Measurements from ENCODE around the gene DYNLT4. TPM values are rescaled to one million over a fixed set of nuclear protein-coding genes. Genes with fewer than 3 reads are reported as not detected.
"Not testable (repeated sequence)": the region's sequence is repeated elsewhere in the genome, so short reads cannot be mapped to it uniquely, and the experiment has no call there.

The DYNLT4 gene
- total RNA-seq, 4 donors from 2014 or later, result 0.67 to 1.0 TPM; not detected in 2

GRCh38 chr1:44799770-44800584 lies 7.2 kb downstream of the DYNLT4 start, which contains the start of gene PLK3:
Gene PLK3 (plus strand): TSS chr1:44800377. CDS start chr1:44800464, 87 bp downstream.
- H3K4me3 ChIP-seq (replicated peaks in 1 of 3), result peak within 1 kb of the TSS; percentile 58 to 83 (median 79)

DNA sequence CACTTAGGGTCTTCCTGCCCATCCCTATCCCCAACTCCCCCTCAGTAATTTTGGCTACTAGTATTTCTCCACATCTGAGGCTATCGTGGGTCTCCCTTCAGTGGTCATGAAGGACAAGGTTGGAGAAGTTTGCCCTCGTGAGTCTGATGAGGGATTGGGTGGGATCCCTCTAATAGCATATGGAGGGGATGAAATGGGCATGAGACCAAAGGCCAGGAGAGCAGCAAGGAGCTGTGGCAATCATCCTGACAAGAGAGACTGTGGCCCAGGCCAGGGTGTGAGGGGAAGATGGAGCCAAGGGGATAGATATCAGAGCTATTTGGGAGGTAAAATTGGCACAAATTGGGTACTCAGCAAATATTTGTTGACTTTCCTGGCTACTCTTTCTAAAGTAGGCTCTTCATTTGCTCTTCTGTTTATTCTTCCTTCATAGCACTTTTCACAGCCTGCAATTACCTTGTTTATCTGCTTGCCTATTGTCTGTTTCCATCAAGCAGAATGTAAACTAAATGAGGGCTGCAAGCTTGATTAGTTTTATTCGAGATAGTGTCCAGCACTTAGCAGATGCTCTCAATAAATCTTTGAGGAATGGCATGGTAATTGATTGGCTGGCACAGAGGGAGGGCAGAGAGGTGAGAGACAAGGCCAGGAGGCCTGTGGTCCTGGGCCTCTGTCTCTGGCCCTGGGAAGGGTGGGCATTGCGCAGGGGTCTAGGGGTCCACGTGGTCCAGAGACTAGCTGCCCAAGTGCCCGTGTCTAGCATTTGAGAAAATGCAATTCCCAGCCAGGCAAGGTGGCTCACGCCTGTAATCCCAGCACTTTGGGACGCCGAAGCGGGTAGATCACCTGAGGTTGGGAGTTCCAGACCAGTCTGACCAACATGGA lies 8.4 kb downstream of the DYNLT4 start:
- peak in 1 of 2 donors; percentile 16 for DNase-seq
- Histone ChIP-seq H3K27me3 (no peaks in the 10 kb centered on the region), H3K36me3 (peaks cover 0 to 12% of the 10 kb centered on the region in 2 donors), H3K4me3 (replicated peaks in 1 of 3) (no peak overlapping the region), H3K27ac (peak overlapping the region; percentile 69 to 94 (median 84)), H3K4me1 (peaks cover 9 to 32% of the 10 kb centered on the region in 2 donors), H3K9me3 (no peaks in the 10 kb centered on the region)
- intact Hi-C loops (cut with DNase I), result no loop called here
- TF ChIP-seq POLR2A (IDR thresholded peaks at IDR 0.05), result no peak
- TF ChIP-seq, protein P1, sequence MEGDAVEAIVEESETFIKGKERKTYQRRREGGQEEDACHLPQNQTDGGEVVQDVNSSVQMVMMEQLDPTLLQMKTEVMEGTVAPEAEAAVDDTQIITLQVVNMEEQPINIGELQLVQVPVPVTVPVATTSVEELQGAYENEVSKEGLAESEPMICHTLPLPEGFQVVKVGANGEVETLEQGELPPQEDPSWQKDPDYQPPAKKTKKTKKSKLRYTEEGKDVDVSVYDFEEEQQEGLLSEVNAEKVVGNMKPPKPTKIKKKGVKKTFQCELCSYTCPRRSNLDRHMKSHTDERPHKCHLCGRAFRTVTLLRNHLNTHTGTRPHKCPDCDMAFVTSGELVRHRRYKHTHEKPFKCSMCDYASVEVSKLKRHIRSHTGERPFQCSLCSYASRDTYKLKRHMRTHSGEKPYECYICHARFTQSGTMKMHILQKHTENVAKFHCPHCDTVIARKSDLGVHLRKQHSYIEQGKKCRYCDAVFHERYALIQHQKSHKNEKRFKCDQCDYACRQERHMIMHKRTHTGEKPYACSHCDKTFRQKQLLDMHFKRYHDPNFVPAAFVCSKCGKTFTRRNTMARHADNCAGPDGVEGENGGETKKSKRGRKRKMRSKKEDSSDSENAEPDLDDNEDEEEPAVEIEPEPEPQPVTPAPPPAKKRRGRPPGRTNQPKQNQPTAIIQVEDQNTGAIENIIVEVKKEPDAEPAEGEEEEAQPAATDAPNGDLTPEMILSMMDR (IDR thresholded peaks at IDR 0.05), result no peak
- WGBS, 2 donors, result 79 to 90% methylated on average over 10 of the region's 10 CpGs

More at GRCh38 chr1:44799770-44800584, 7.2 kb downstream of the DYNLT4 start, which contains the start of gene PLK3:
- intact Hi-C loops (cut with DNase I), result no loop called here
- Histone ChIP-seq H3K36me3 (peaks cover 6 to 12% of the 10 kb centered on the region in 2 donors), H3K27ac (peak within 1 kb of the TSS; percentile 69 to 94 (median 84)), H3K27me3 (no peaks in the 10 kb centered on the region), H3K9me3 (no peaks in the 10 kb centered on the region), H3K4me1 (peaks cover 9 to 31% of the 10 kb centered on the region in 2 donors)
- TF ChIP-seq, protein P1 (IDR thresholded peaks at IDR 0.05), result peak; percentile 54 to 95 (median 90)
- peak; percentile 75 to 96 for TF ChIP-seq POLR2A (IDR thresholded peaks at IDR 0.05)
- DNase-seq, result peak; percentile 98
- 1% methylated on average over 24 of the region's 79 CpGs for WGBS, 2 donors

DNA sequence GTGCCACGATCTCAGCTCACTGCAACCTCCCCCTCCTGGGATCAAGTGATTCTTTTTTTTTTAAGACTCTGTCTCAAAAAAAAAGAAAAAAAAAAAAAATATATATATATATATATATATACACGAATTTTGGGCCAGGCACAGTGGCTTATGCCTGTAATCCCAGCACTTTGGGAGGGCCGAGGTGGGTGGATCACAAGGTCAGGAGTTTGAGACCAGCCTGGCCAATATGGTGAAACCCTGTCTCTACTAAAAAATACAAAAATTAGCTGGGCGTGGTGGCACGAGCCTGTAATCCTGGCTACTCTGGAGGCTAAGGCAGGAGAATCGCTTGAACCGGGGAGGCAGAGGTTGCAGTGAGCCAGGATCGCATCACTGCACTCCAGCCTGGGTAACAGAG lies 9.3 kb downstream of the DYNLT4 start:
- intact Hi-C loops (cut with DNase I); H3K36me3 ChIP-seq: not testable (repeated sequence)
- 83 to 84% methylated on average over 8 of the region's 8 CpGs for WGBS, 2 donors

GRCh38 chr1:44792736-44793502 lies 14.2 kb downstream of the DYNLT4 start:
- peak overlapping the region; percentile 33 to 52 (median 49) for H3K27ac ChIP-seq
- H3K9me3 ChIP-seq, result no peaks in the 10 kb centered on the region
- intact Hi-C loops (cut with DNase I), result no loop called here
- no peaks in the 10 kb centered on the region for H3K27me3 ChIP-seq
- TF ChIP-seq POLR2A (IDR thresholded peaks at IDR 0.05), result no peak
- TF ChIP-seq, protein P1 (IDR thresholded peaks at IDR 0.05), result no peak
- peaks cover 0 to 9% of the 10 kb centered on the region in 2 donors for H3K4me1 ChIP-seq
- H3K36me3 ChIP-seq, result no peaks in the 10 kb centered on the region
- no peak overlapping the region for H3K4me3 ChIP-seq (replicated peaks in 1 of 3)
- WGBS, 2 donors, result 83 to 89% methylated on average over 9 of the region's 9 CpGs
- peak; percentile 8 to 41 for DNase-seq

More for the DNA sequence above, 9.3 kb downstream of the DYNLT4 start:
- peaks cover 9 to 33% of the 10 kb centered on the region in 2 donors for H3K4me1 ChIP-seq
- H3K9me3 ChIP-seq; H3K27me3 ChIP-seq; H3K4me3 ChIP-seq (replicated peaks in 1 of 3); H3K27ac ChIP-seq: not testable (repeated sequence)
- DNase-seq, result peak in 1 of 2 donors; percentile 2

Measured in thyroid gland (tissue), 4 donors.